GM19467 (cell line): ENCODE results near the gene GDPD3.

ENCODE experiments used
- ATAC-seq: cut with Tn5 transposase; IDR thresholded peaks from one replicate; pipeline ENCODE4 v1.9.1; 2021; ENCODE audit warnings: mild to moderate bottlenecking, moderate library complexity; ENCODE audit not compliant: unreplicated experiment

GDPD3 gene, protein sequence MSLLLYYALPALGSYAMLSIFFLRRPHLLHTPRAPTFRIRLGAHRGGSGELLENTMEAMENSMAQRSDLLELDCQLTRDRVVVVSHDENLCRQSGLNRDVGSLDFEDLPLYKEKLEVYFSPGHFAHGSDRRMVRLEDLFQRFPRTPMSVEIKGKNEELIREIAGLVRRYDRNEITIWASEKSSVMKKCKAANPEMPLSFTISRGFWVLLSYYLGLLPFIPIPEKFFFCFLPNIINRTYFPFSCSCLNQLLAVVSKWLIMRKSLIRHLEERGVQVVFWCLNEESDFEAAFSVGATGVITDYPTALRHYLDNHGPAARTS

DNA sequence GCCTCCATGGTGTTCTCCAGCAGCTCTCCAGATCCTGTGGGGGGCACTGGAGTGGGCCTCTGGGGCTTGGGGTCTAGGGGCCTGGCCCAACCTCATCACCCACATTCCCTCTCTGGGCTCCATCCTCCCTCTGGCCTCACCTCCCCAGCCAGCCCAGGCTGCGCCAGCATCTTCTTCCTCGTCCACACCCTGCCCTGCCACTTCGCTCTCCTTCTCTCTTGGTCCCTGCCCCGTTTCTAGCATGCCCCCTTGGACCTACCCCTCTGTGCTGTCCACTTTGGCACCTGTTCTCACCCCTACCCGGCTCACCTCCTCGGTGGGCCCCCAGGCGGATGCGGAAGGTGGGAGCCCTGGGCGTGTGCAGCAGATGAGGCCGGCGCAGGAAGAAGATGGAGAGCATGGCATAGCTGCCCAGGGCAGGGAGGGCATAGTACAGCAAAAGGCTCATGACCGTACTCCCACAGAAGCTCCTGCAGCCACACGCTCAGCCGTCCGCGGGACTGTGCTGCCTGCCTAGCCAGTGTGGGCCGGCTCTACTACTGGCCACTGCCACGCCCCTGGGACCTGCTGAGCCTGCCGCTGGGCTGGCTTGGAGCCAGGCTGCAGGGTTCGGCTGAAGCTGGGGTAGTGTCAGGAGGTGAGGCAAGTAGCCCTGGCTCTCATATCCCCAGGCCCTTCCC, at the start of gene GDPD3:
TSS of gene GDPD3 (minus strand) at position 507 of the 680 bp plus-strand sequence. CDS start at position 448, 59 bp downstream.
- no peak for ATAC-seq

DNA sequence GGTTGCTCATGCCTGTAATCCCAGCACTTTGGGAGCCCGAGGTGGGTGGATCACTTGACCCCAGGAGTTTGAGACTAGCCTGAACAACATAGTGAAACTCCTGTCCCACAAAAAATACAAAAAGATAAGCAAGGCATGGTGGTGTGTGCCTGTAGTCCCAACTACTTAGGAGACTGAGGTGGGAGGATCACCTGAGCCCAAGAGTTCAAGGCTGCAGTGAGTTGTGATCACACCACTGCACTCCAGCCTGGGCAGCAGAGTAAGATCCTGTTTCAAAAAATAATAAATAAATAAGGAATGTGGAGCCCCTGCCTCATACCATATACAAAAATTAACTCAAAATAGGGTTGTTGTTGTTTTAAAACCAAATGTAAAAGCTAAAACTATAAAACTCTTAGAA, 43.9 kb upstream of the GDPD3 start:
- no peak for ATAC-seq

DNA sequence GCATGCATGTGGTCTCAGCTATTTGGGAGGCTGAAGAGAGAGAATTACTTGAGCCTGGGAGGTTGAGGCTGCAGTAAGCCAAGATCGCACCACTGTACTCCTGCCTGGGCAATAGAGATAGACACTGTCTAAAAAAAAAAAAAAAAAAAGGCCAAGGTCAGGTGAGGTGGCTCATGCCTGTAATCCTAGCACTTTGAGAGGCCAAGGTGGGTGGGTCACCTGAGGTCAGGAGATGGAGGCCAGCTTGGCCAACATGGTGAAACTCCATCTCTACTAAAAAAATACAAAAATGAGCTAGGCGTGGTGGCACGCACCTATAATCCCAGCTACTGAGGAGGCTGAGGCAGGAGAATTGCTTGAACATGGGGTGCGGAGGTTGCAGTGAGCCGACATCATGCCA, 41.9 kb upstream of the GDPD3 start:
- no peak for ATAC-seq

DNA sequence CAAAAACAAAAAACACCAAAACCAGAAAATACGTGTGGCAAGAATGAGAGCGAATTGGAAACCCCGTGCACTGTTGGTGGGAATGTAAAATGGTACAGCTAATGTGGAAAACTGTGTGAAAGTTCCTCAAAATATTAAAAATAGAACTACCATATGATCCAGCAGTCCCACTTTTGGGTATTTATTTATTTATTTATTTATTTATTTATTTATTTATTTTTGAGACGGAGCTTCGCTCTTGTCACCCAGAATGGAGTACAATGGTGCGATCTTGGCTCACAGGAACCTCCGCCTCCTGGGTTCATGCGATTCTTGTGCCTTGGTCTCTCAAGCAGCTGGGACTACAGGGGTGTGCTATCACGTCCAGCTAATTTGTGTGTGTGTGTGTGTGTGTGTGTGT, 39.2 kb upstream of the GDPD3 start:
- ATAC-seq = no peak

DNA sequence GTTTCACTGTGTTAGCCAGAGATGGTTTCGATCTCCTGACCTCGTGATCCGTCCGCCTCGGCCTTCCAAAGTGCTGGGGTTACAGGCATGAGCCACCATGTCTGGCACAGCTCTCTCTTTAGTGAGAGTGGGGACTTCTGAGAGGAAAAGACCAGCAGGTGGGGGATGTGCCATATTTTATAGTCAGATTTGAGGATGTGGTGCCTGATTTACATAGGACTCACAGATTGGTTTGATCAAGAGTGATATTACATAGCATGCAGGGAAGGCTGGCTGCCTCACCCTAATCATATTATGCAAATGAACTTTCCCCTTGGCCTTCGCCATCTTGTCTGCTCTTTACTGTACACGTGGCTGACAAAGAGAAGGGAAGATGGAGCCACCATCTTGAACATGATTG, 37.8 kb upstream of the GDPD3 start:
- no peak for ATAC-seq

DNA sequence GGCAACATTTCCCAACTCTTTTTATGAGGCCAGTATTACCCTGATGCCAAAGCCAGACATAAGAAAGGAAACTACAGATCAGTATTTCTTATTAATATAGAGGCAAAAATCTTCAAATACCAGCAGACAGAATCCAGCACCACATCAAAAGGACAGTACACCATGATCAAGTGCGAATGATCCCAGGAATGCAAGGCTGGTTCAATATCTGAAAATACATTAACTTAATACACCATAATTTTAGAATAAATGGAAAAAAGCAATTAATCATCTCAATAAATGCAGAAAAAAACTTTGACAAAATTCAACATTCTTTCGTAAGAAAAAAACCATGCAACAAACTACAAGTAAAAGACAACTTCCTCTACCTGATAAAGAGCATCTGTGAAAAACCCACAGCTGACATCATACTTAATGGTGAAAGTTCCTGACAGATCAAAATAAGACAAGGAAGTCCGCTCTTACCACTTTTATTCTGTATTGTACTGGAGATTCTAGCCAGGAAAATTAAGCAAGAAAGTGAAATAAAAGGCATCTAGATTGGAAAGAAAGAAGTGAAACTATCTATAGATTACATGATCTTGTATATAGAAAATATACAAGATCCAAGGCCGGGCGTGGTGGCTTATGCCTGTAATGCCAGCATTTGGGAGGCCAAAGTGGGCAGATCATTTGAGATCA, 36.1 kb upstream of the GDPD3 start:
- no peak for ATAC-seq

DNA sequence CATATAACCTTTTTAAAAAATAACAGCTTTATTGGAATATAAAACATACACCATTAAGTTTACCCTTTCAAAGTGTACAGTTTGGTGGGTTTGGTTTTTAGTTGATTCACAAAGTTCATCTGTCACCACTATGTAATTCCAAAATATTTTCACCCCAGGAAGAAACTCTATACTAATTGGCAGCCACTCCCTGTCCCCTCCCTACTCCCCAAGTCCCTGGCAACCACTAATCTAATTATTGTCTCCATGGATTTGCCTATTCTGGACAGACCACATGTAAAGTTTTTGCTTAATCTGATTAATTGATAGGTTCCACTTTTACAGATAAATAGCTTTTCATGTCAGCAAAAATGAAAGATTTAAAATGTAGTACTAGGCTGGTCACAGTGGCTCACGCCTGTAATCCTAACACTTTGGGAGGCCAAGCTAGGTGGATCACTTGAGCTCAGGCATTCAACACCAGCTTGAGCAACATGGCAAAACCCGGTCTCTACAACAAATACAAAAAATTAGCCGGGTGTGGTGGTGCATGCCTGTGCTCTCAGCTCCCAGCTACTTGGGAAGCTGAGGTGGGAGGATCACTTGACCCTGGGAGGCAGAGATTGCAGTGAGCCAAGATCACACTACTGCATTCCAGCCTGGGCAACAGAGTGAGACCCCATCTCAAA, 34.6 kb upstream of the GDPD3 start:
- no peak for ATAC-seq

DNA sequence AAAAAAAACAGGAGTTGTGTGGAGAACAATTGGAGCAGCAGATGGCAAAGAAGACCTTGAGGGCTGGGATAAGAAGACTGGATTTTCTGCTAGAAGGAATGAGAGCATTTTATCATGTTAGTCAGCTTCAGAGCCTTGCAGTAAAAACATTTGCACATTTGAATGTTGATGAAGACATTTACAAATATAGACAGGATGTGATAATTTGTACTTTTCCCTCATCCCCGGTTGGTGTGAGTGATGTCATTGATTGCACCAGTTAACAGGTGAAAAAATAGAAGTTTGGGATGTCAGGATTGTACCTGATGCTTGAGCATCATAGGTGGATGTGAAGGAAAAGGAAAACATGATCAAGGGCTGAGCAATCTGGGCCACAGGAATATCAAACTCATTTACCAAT, 32.3 kb upstream of the GDPD3 start:
- ATAC-seq = no peak

DNA sequence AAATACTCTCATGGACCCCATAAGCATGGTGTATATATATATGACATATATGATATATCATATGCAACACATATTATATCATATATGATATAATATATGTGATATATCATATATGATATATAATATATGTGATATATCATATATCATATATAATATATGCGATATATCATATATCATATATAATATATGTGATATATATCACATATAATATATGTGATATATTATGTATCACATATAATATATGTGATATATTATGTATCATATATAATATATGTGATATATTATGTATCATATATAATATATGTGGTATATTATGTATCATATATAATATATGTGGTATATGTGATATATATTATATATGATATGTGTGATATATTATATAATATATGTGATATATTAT, 31.6 kb upstream of the GDPD3 start:
- no peak for ATAC-seq

DNA sequence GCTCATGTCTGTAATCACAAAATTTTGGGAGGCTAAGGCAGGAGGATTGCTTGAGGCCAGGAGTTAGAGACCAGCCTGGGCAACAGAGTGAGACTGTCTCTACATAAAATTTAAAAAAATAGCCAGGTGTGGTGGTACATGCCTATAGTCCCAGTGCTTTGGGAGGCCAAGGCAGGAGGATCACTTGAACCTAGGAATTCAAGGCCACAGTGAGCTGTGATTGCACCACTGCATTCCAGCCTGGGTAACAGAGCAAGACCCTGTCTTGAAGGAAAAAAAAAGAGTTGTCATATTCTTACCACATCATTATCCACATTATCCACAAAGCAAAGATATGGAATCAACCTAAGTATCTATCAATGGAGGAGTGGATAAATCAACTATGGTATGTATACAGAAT, 30.7 kb upstream of the GDPD3 start:
- no peak for ATAC-seq

DNA sequence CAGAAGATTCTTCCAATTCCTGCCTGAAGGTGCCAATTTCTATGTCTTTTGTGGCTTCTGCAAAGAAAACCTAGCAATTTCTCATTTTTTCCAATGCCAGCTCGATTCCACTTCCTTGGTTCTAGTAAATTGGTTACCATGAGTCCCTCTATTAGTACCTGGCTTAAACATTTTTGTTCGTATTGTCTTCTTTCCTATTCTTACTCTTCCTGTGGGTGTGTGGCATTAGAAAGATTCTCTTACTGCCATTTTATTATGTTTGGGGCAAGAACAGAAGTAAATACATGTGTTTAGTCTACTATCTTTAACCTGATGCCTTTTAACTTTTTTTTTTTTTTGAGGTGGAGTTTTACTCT, 30.0 kb upstream of the GDPD3 start:
- no peak for ATAC-seq

DNA sequence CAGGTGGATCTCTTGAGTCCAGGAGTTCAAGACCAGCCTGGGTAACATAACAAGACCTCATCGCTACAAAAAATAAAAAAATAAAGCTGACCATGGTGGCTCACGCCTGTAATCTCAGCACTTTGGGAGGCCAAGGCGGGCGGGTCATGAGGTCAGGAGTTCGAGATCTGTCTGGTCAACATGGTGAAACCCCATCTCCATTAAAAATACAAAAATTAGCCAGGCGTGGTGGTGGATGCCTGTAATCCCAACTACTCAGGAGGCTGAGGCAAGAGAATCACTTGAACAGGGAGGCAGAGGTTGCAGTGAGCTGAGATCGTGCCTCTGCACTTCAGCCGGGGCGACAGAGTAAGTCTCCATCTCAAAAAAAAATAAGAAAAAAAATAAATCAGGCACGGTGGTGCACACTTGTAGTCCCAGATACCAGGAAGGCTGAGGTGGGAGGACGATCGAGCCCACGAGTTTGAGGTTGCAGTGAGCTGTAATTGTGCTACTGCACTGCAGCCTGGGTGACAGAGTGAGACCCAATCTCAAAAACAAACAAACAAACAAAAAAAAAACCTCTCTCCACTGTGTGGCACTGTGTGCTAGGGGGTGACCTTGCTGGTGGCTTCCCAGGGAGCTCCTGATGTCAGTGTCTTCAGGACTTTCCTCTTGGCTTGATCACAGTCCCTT, 29.5 kb upstream of the GDPD3 start:
- ATAC-seq = no peak

DNA sequence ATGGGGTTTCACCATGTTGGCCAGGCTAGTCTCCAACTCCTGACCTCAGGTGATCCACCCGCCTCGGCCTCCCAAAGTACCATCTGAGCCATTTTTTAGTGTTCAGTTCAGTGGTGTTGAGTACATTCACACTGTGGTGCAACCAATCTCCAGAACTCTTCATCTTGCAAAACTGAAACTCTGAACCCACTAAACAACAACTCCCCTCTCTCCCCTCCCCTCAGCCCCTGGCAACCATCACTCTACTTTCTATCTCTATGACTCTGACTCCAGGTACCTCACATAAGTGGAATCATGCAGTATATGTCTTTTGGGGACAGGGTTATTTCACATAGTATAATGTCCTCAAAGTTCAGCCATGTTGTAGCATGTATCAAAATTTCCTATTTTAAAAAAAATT, 28.4 kb upstream of the GDPD3 start:
- no peak for ATAC-seq

DNA sequence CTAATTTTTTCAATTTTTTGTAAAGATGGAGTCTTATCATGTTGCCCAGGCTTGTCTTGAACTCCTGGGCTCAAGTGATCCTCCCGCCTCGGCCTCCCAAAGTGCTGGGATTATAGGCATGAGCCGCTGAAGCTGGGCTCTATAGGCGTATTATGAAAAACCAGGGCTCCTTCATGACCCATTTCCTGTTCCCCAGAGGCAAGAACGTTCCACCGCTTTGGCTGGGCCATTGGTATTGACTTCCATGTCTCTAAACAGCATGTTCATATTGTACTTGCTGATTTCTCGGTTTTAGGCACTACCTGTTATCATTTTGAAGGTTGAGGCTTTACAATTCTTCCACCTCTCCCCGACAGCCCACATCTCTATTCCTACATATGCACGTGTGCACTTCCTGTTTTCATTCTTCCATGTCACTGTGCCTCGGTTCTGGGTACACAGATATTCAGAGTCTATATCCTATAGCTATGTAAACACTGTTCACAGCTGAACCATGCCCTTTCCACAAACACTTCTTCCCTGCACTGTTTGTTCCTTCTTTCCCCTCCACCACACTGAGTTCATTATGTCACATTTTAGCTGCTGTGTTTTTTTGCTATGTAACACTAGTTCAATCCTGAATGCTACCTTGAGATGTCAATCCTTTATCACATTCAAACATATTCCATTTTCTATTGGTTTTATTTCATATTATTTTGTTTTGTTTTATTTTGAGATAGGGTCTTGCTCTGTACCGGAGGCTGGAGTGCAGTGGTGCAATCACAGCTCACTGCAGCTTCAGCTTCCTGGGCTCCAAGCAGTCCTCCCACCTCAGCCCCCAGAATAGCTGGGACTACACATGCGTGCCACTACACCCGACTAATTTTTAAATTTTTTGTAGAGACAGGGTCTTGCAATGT, 26.5 kb upstream of the GDPD3 start:
- no peak for ATAC-seq

DNA sequence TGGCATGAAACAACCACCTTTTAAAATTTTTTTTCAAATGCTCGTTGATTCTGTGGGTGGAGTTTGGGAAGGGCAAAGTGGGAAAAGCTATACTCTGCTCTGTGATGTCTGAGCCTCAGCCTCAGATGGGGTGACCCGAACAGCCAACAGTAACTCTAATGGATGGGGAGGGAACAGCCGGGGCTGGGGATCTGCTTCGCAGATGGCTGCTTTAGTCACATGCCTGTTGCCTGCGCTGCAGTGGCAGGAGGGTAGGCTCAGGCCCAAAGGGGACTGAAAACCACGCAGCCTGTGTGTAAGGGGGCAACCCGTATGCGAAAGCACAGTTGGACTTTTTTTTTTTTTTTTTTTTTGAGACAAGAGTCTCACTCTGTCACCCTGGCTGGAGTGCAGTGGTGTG, 24.6 kb upstream of the GDPD3 start:
- ATAC-seq = no peak

DNA sequence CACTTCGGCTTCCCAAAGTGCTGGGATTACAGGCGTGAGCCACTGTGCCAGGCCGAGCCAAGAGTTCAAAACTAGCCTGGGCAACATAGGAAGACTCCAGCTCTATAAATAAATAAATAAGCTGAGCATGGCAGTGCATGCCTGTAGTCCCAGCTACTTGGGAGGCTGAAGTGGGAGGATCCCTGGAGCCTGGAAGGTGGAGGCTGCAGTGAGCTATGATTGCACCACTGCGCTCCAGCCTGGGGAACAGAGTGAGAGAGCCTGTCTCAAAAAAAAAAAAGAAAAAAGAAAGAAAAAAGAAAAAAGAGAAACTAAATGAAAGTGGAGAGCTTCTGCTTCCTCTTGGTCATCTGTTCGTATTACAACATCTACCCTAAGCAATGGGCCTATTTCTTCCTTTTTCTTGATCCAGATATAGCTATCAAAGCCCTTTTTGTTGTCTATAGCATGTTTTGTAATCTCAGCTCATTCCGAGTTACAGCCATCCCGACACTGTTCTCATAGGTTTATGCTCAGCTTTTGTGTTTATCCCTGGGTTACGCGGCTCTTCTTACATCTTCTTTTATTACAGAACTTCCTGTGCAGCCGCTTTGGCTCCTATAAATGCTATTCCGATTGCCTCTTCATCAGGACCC, 23.8 kb upstream of the GDPD3 start:
- no peak for ATAC-seq

DNA sequence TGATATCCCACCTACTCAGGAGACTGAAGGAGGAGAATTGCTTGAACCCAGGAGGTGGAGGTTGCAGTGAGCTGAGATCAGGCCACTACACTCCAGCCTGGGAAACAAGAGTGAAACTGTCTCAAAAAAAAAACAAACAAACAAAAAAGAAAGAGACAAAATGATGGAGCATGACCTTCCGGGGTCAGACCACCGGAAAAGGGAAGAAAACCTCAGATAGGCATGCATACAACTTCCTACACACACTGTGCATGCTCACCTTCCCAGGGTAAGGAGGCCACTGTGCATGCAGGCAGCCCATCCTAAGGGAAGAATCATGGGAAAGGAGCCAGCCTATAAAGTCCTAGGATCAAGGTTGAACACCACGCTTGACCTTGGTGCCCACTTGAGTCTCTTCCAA, 19.3 kb upstream of the GDPD3 start:
- no peak for ATAC-seq

DNA sequence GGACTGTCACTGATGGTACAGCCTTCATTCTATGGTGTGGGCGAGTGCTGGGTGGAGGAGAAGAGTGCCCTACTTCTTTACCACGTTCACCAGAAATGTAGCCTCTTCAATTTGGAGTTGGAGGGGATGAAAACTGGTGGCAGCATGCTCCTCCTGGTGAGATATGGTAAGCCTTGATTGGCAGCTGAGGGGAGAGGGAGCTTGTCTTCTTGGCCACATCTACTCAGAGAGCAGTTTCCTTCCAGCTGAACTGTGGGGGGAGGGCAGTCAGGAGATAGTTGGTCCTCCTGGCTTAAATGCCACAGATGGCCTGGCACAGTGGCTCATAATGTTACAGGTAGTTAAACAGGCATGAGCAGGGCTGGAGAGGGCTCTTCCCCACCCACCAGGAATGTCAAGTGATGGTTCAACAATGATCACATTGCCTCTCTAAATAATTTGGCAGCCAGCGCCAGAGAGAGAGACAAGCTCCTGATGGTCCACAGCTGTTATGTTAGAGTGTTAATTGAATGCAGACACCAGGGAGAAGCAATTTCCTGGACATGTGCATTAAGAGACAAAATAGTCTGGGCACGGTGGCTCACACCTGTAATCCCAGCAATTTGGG, 18.6 kb upstream of the GDPD3 start:
- no peak for ATAC-seq

DNA sequence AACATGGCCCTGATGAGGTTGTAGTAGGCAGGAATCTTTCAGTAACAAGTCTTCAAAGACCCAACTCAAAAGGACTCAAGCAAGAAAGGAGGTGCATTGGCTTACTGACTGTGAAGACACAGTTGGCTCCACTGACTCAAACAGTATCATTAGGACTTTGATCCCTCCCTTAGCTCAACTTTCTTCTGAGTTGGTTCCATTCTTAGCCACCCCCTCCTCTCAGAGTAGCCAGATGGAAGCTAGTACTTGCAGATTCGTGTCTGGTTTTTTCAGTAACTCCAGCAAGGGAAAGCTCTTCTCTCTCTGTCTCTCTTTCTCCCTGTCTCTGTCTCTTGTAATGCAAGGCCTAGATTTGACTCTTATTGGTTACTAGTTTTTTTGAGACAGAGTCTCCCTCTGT, 14.7 kb upstream of the GDPD3 start:
- ATAC-seq = no peak
